Measurements from ENCODE around the gene AAMP. TPM values are rescaled to one million over a fixed set of nuclear protein-coding genes. Genes with fewer than 3 reads are reported as not detected.

Gene AAMP
- total RNA-seq, 1 donor: 104 TPM

DNA sequence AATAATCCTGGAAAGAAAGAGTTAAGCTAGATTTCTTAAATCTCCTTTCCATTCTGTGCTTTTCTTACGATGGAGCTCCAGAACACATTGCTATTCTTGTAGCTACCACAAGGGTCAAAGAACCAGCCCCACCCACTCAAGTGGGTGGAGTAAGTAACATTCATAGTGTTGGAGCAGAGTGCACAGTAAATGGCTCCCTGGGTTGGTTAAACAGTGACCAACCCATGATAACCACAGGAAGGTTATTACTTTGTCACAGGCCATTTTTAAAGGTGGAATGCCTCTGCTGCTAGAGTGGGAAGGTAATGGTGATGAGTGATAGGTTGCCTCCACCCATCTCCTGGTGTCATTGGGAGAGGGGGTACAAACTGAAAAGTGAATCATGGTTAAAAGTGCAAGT lies 39.1 kb downstream of the AAMP start:
- TF ChIP-seq, protein P1, sequence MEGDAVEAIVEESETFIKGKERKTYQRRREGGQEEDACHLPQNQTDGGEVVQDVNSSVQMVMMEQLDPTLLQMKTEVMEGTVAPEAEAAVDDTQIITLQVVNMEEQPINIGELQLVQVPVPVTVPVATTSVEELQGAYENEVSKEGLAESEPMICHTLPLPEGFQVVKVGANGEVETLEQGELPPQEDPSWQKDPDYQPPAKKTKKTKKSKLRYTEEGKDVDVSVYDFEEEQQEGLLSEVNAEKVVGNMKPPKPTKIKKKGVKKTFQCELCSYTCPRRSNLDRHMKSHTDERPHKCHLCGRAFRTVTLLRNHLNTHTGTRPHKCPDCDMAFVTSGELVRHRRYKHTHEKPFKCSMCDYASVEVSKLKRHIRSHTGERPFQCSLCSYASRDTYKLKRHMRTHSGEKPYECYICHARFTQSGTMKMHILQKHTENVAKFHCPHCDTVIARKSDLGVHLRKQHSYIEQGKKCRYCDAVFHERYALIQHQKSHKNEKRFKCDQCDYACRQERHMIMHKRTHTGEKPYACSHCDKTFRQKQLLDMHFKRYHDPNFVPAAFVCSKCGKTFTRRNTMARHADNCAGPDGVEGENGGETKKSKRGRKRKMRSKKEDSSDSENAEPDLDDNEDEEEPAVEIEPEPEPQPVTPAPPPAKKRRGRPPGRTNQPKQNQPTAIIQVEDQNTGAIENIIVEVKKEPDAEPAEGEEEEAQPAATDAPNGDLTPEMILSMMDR (IDR thresholded peaks at IDR 0.05; ENCODE audit: insufficient read depth, low read depth, low read length): peak; percentile 29
- no peak overlapping the region for H3K4me3 ChIP-seq (ENCODE audit: low read depth, low read length)
- DNase-seq (ENCODE audit: low read depth): no peak

DNA sequence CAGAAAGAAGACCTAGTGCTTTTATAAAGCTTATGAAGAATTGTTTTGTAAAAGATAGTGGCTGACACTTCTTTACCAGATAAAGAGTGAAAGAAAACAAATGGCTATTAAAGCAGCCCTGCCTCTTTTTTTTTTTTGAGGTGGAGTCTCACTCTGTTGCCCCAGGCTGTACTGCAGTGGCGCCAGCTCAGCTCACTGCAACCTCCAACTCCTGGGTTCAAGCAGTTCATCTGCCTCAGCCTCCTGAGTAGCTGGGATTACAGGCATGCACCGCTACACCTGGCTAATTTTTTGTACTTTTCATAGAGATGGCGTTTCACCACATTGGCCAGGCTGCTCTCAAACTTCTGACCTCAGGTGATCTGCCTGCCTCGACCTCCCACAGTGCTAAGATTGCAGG lies 40.1 kb downstream of the AAMP start:
- no peak overlapping the region for H3K4me3 ChIP-seq (ENCODE audit: low read depth, low read length)
- no peak for DNase-seq (ENCODE audit: low read depth)
- TF ChIP-seq, protein P1 (IDR thresholded peaks at IDR 0.05; ENCODE audit: insufficient read depth, low read depth, low read length): no peak

- no peak overlapping the region for H3K4me3 ChIP-seq (ENCODE audit: low read depth, low read length)
- peak; percentile 87 for DNase-seq (ENCODE audit: low read depth)
- TF ChIP-seq, protein P1 (IDR thresholded peaks at IDR 0.05; ENCODE audit: insufficient read depth, low read depth, low read length): no peak
These were observed 40.7 kb downstream of the AAMP start for GRCh38 chr2:218229239-218229638.

DNA sequence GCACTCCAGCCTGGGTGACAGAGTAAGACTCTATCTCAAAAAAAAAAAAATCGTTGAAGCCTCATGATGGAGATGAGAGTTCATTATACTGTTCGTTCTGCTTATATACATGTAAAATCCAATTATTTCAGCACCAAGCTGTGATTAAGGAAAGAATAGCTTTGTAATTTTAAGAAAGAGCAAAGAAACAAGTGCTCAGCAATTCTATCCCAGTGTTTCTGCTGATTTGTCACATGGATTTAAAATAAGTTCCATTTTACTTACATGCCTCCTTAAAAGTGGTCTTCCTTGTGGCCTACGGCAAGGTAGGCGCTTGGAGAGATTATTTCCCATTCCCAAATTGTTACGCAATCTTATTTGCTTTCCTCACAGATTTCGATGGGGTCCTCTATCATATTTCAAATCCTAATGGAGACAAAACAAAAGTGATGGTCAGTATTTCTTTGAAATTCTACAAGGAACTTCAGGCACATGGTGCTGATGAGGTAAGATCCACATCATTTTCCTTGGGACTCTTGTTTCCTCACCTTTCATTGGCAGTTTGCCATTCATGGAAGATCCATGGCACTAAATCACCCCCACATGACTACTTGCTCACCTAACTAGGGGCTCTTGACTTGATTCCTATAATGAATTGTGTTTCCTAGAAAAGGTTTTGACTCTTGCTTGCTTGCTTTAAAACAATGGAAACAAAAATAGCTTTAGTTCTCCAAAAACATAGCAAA lies 41.4 kb downstream of the AAMP start:
- H3K4me3 ChIP-seq (ENCODE audit: low read depth, low read length): no peak overlapping the region
- TF ChIP-seq, protein P1 (IDR thresholded peaks at IDR 0.05; ENCODE audit: insufficient read depth, low read depth, low read length): no peak
- no peak for DNase-seq (ENCODE audit: low read depth)

GRCh38 chr2:218226903-218227302 lies 43.0 kb downstream of the AAMP start:
- H3K4me3 ChIP-seq (ENCODE audit: low read depth, low read length): no peak overlapping the region
- TF ChIP-seq, protein P1 (IDR thresholded peaks at IDR 0.05; ENCODE audit: insufficient read depth, low read depth, low read length): no peak
- no peak for DNase-seq (ENCODE audit: low read depth)

GRCh38 chr2:218224186-218224585 lies 45.8 kb downstream of the AAMP start:
- no peak overlapping the region for H3K4me3 ChIP-seq (ENCODE audit: low read depth, low read length)
- TF ChIP-seq, protein P1 (IDR thresholded peaks at IDR 0.05; ENCODE audit: insufficient read depth, low read depth, low read length): no peak
- DNase-seq (ENCODE audit: low read depth): no peak

DNA sequence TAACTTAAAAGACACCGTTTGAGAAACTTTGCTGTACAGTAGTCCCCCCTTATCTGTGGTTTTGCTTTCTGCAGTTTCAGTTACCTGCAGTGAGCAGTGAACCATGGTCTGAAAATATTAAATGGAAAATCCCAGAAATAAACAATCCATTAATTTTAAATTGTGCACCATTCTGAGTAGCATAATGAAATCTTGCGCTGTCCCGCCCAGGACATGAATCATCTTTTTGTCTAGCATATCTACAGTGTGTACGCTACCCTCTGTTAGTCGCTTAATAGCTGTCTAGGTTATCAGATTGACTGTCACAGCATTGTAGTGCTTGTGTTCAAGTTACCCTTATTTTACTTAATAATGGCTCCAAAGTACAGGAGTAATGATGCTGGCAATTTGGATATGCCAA lies 46.9 kb downstream of the AAMP start:
- no peak overlapping the region for H3K4me3 ChIP-seq (ENCODE audit: low read depth, low read length)
- DNase-seq (ENCODE audit: low read depth): no peak
- TF ChIP-seq, protein P1 (IDR thresholded peaks at IDR 0.05; ENCODE audit: insufficient read depth, low read depth, low read length): no peak
